SK-N-SH treated with all-trans-retinoic acid at 6 μM for 48 hours (cell line): ENCODE results near the gene SBF2.

Source experiments
- ATAC-seq: fragments of 200-7000 bp; cut with Tn5 transposase; 3 replicates; pipeline ENCODE4 v1.9.1; 2020; ENCODE audit warnings: mild to moderate bottlenecking, moderate library complexity
- ARNTL ChIP-seq: fragments of 450-650 bp; formaldehyde crosslinking; IDR thresholded peaks from 2 replicates; pipeline ENCODE4 v1.5.0; 2020; ENCODE audit warnings: low read depth, mild to moderate bottlenecking, moderate library complexity, borderline replicate concordance
- BACH2 ChIP-seq: fragments of 250-450 bp; sonication (Bioruptor Pico); IDR thresholded peaks from 2 replicates; pipeline ENCODE4 v1.9.0; 2021; ENCODE audit warnings: mild to moderate bottlenecking, borderline replicate concordance
- CREB5 ChIP-seq: fragments of 250-450 bp; sonication (Bioruptor Pico); IDR thresholded peaks from 2 replicates; pipeline ENCODE4 v1.5.1; 2020; ENCODE audit warnings: low read depth, mild to moderate bottlenecking, moderate library complexity
- CSDC2 ChIP-seq: fragments of 250-450 bp; sonication (Bioruptor Pico); IDR thresholded peaks from 2 replicates; pipeline ENCODE4 v1.5.0; 2020; ENCODE audit warnings: mild to moderate bottlenecking, moderate library complexity
- GLIS3 ChIP-seq: fragments of 250-450 bp; sonication (Bioruptor Pico); IDR thresholded peaks from 2 replicates; pipeline ENCODE4 v1.5.0; 2020; ENCODE audit warnings: mild to moderate bottlenecking, moderate library complexity
- ISL1 ChIP-seq: fragments of 250-450 bp; sonication (Bioruptor Pico); IDR thresholded peaks from 2 replicates; pipeline ENCODE4 v2.1.2; 2022; ENCODE audit warnings: mild to moderate bottlenecking, moderate library complexity
- OSR1 ChIP-seq: fragments of 250-450 bp; sonication (Bioruptor Pico); IDR thresholded peaks from 2 replicates; pipeline ENCODE4 v1.8.0; 2022; ENCODE audit warnings: moderate library complexity, mild to moderate bottlenecking, inconsistent platforms
- PPARA ChIP-seq: fragments of 250-450 bp; sonication (Bioruptor Pico); IDR thresholded peaks from 2 replicates; pipeline ENCODE4 v1.5.0; 2020; ENCODE audit warnings: mild to moderate bottlenecking, borderline replicate concordance
- RARB ChIP-seq: fragments of 250-450 bp; sonication (Bioruptor Pico); IDR thresholded peaks from 2 replicates; pipeline ENCODE4 v1.8.0; 2021; ENCODE audit warnings: mild to moderate bottlenecking, moderate library complexity
- TCF4 ChIP-seq: fragments of 250-450 bp; sonication (Bioruptor Pico); IDR thresholded peaks from 2 replicates; pipeline ENCODE4 v1.8.0; 2021; ENCODE audit warnings: mild to moderate bottlenecking, moderate library complexity, borderline replicate concordance
- TOX ChIP-seq: fragments of 250-450 bp; sonication (Bioruptor Pico); IDR thresholded peaks from 2 replicates; pipeline ENCODE4 v1.8.0; 2021; ENCODE audit warnings: mild to moderate bottlenecking, moderate library complexity, borderline replicate concordance
- TSHZ2 ChIP-seq: fragments of 250-450 bp; sonication (Bioruptor Pico); IDR thresholded peaks from 2 replicates; pipeline ENCODE4 v1.5.0; 2020; ENCODE audit warnings: mild to moderate bottlenecking, moderate library complexity
- ZC3H10 ChIP-seq: fragments of 250-450 bp; sonication (Bioruptor Pico); IDR thresholded peaks from 2 replicates; pipeline ENCODE4 v1.5.1; 2021; ENCODE audit warnings: mild to moderate bottlenecking, moderate library complexity
- ZFP3 ChIP-seq: fragments of 250-450 bp; sonication (Bioruptor Pico); IDR thresholded peaks from 2 replicates; pipeline ENCODE4 v1.5.0; 2020; ENCODE audit warnings: mild to moderate bottlenecking, moderate library complexity
- ZFP30 ChIP-seq: fragments of 450-650 bp; formaldehyde crosslinking; IDR thresholded peaks from 2 replicates; pipeline ENCODE4 v1.5.0; 2022; ENCODE audit warnings: mild to moderate bottlenecking, moderate library complexity
- ZNF565 ChIP-seq: fragments of 450-650 bp; formaldehyde crosslinking; conservative IDR thresholded peaks from 2 replicates; pipeline ENCODE4 v1.5.0; 2020; ENCODE audit warnings: low read depth, mild to moderate bottlenecking, moderate library complexity
- ZNF70 ChIP-seq: fragments of 450-650 bp; formaldehyde crosslinking; IDR thresholded peaks from 2 replicates; pipeline ENCODE4 v1.5.0; 2020; ENCODE audit warnings: mild to moderate bottlenecking, moderate library complexity
- ZNF8 ChIP-seq: fragments of 450-650 bp; formaldehyde crosslinking; IDR thresholded peaks from 2 replicates; pipeline ENCODE4 v1.5.0; 2020; ENCODE audit warnings: mild to moderate bottlenecking, moderate library complexity
- TF ChIP-seq, protein P1 (sequence below): fragments of 250-450 bp; sonication (Bioruptor Pico); IDR thresholded peaks from 2 replicates; pipeline ENCODE4 v1.8.0; 2021; ENCODE audit warnings: low read depth, mild to moderate bottlenecking, moderate library complexity, borderline replicate concordance

Gene SBF2

DNA sequence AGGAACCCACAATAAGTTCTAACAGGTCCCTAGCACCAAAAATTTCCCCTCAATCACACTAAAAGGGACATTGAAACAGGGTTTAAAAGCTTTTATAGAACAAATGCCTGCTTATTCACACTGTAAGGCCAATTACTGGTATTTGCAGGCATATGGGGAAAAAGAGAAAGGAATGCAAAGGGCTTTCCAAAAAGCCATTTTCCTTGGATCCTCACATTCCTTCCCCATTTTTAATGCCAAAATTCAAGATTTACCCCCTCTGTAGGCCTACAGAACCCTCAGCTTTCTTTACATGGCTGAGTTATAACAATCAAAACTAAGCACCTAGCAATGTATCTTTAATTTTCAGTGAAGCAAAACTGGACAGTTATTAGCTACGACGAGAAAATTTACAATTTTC, 102.0 kb downstream of the SBF2 start:
- TF ChIP-seq ARNTL (CRISPR knock-in tag), result no peak
- no peak for TF ChIP-seq OSR1 (CRISPR knock-in tag)
- no peak for TF ChIP-seq TSHZ2
- TF ChIP-seq, protein P1, sequence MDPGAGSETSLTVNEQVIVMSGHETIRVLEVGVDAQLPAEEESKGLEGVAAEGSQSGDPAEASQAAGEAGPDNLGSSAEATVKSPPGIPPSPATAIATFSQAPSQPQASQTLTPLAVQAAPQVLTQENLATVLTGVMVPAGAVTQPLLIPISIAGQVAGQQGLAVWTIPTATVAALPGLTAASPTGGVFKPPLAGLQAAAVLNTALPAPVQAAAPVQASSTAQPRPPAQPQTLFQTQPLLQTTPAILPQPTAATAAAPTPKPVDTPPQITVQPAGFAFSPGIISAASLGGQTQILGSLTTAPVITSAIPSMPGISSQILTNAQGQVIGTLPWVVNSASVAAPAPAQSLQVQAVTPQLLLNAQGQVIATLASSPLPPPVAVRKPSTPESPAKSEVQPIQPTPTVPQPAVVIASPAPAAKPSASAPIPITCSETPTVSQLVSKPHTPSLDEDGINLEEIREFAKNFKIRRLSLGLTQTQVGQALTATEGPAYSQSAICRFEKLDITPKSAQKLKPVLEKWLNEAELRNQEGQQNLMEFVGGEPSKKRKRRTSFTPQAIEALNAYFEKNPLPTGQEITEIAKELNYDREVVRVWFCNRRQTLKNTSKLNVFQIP (CRISPR knock-in tag), result no peak
- TF ChIP-seq ZC3H10 (CRISPR knock-in tag), result no peak
- TF ChIP-seq ZNF565 (CRISPR knock-in tag), result no peak
- no peak for TF ChIP-seq ZNF8 (CRISPR knock-in tag)
- TF ChIP-seq RARB (CRISPR knock-in tag), result no peak
- TF ChIP-seq CSDC2, result no peak
- no peak for TF ChIP-seq ZFP30 (CRISPR knock-in tag)
- no peak for TF ChIP-seq GLIS3
- TF ChIP-seq TOX (CRISPR knock-in tag), result no peak
- no peak for ATAC-seq

GRCh38 chr11:10181811-10182210, 112.2 kb downstream of the SBF2 start:
- no peak for TF ChIP-seq ISL1
- TF ChIP-seq ARNTL (CRISPR knock-in tag), result no peak
- no peak for TF ChIP-seq ZNF565 (CRISPR knock-in tag)
- TF ChIP-seq CREB5, result no peak
- TF ChIP-seq RARB (CRISPR knock-in tag), result no peak
- TF ChIP-seq TSHZ2, result no peak
- TF ChIP-seq ZFP3 (CRISPR knock-in tag), result no peak
- TF ChIP-seq PPARA (CRISPR knock-in tag), result no peak
- TF ChIP-seq GLIS3, result no peak
- no peak for TF ChIP-seq ZFP30 (CRISPR knock-in tag)
- TF ChIP-seq, protein P1 (CRISPR knock-in tag), result no peak
- TF ChIP-seq TCF4 (CRISPR knock-in tag), result no peak
- no peak for TF ChIP-seq ZNF70 (CRISPR knock-in tag)
- no peak for TF ChIP-seq TOX (CRISPR knock-in tag)
- no peak for TF ChIP-seq BACH2 (CRISPR knock-in tag)
- peak; percentile 58; the same call in 2 of the 3 replicates for ATAC-seq

DNA sequence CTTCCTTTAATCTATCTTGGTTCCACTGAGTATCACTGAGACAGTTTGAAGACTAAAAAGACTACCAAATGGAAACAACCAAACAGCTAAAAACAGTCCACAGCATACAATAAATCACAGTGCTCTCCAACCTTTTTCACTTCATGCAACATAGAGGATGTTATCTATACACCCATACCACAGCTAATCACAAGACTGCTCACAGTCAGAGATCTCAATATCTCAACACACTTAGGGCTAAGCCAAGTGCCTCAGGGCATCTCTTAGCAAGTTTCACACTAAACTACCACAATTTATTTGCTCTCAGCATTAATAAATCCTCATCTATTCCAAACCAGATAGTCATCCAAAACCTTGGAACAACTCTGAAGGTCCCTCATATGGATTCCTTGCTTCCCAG, 129.4 kb downstream of the SBF2 start:
- TF ChIP-seq ZFP3 (CRISPR knock-in tag), result no peak
- no peak for TF ChIP-seq TOX (CRISPR knock-in tag)
- no peak for ATAC-seq
